Measurements from ENCODE around the gene OXT. TPM values are rescaled to one million over a fixed set of nuclear protein-coding genes. Genes with fewer than 3 reads are reported as not detected.
"Not testable (repeated sequence)": the region's sequence is repeated elsewhere in the genome, so short reads cannot be mapped to it uniquely, and the experiment has no call there.

Gene OXT
- total RNA-seq = under 1 TPM in 1 of 3 donors, not detected in 2; 0.66 TPM
- long read RNA-seq, donor 1, partial matches to known transcripts = 0 of 1 reads
- long read RNA-seq, donor 1, other reads (novel, unspliced or antisense) = 1 of 1 reads
- long read RNA-seq, donor 2 = 0 reads

- Histone ChIP-seq H3K4me1 (ENCODE audit: low read depth) (peaks cover 12% of the 10 kb centered on the region), H3K4me3 (peak within 1 kb of the TSS; percentile 9), H3K36me3 (ENCODE audit: low read depth) (no peaks in the 10 kb centered on the region), H3K9me3 (no peaks in the 10 kb centered on the region)
- no peak for TF ChIP-seq CTCF (IDR thresholded peaks at IDR 0.05)
- intact Hi-C loops (cut with DNase I, micrococcal nuclease) = no loop called here
- ATAC-seq = peak; percentile 80
- peak; percentile 45 to 71 (median 56) for DNase-seq
Measured at GRCh38 chr20:3071610-3072529, at the start of gene OXT. OXT (plus strand) TSS chr20:3071620; CDS start chr20:3071656, 36 bp downstream.

- Histone ChIP-seq H3K4me3 (no peak overlapping the region), H3K4me1 (ENCODE audit: low read depth) (no peaks in the 10 kb centered on the region), H3K9me3 (no peaks in the 10 kb centered on the region), H3K36me3 (ENCODE audit: low read depth) (no peaks in the 10 kb centered on the region)
- no peak for ATAC-seq
- no peak for DNase-seq
- TF ChIP-seq CTCF (IDR thresholded peaks at IDR 0.05) = no peak
- intact Hi-C loops (cut with DNase I, micrococcal nuclease) = no loop called here
Measured at GRCh38 chr20:3021777-3022176, 49.6 kb upstream of the OXT start.

- intact Hi-C loops (cut with DNase I, micrococcal nuclease); H3K36me3 ChIP-seq (ENCODE audit: low read depth); H3K9me3 ChIP-seq; H3K4me3 ChIP-seq; ATAC-seq; H3K4me1 ChIP-seq (ENCODE audit: low read depth); DNase-seq: not testable (repeated sequence)
Measured at GRCh38 chr20:3022559-3023490, 48.6 kb upstream of the OXT start.

GRCh38 chr20:3027987-3028386, 43.4 kb upstream of the OXT start:
- H3K4me1 ChIP-seq (ENCODE audit: low read depth) = no peaks in the 10 kb centered on the region
- H3K4me3 ChIP-seq = no peak overlapping the region
- intact Hi-C loops (cut with DNase I, micrococcal nuclease) = no loop called here
- TF ChIP-seq CTCF (IDR thresholded peaks at IDR 0.05) = no peak
- peaks cover 4% of the 10 kb centered on the region for H3K36me3 ChIP-seq (ENCODE audit: low read depth)
- H3K9me3 ChIP-seq = no peaks in the 10 kb centered on the region
- ATAC-seq = no peak
- no peak for DNase-seq

- DNase-seq (no peak), ATAC-seq (no peak)
- TF ChIP-seq CTCF (IDR thresholded peaks at IDR 0.05) = no peak
- intact Hi-C loops (cut with DNase I, micrococcal nuclease) = no loop called here
- Histone ChIP-seq H3K9me3 (no peaks in the 10 kb centered on the region), H3K4me1 (ENCODE audit: low read depth) (no peaks in the 10 kb centered on the region), H3K4me3 (no peak overlapping the region), H3K36me3 (ENCODE audit: low read depth) (peaks cover 10% of the 10 kb centered on the region)
Measured at GRCh38 chr20:3031524-3032147, 39.8 kb upstream of the OXT start.
